Muscle layer of duodenum (tissue), 2 donors: ENCODE measurements around the gene CHN1.

ENCODE experiments used
- H3K27ac ChIP-seq: one replicate; pipeline ENCODE4 v1.7.0; 2013; ENCODE audit warnings: mild to moderate bottlenecking, low read length
- H3K27me3 ChIP-seq: one replicate; pipeline ENCODE4 v1.7.0; 2013; ENCODE audit warnings: low read depth, mild to moderate bottlenecking, control low read depth, low read length
- H3K36me3 ChIP-seq, 2 donors: one replicate each; pipeline ENCODE4 v1.7.0; 2013; ENCODE audit warnings: low read length in 2 of 2, control low read depth in 1 of 2, mild to moderate bottlenecking in 1 of 2; ENCODE audit not compliant: insufficient read depth in 2 of 2, control insufficient read depth in 1 of 2
- H3K4me1 ChIP-seq, 2 donors: one replicate each; pipeline ENCODE4 v1.7.0; 2013; ENCODE audit warnings: low read length in 2 of 2, mild to moderate bottlenecking in 2 of 2, control low read depth in 1 of 2, moderate library complexity in 1 of 2; ENCODE audit not compliant: insufficient read depth in 2 of 2, control insufficient read depth in 1 of 2
- H3K4me3 ChIP-seq, 2 donors: one replicate each; pipeline ENCODE4 v1.7.0; 2013; ENCODE audit warnings: low read length in 2 of 2, low read depth in 1 of 2, mild to moderate bottlenecking in 1 of 2
- H3K9me3 ChIP-seq, 2 donors: one replicate each; pipeline ENCODE4 v1.7.0; 2013; ENCODE audit warnings: low read length in 2 of 2, control low read depth in 1 of 2, mild to moderate bottlenecking in 1 of 2; ENCODE audit not compliant: control insufficient read depth in 1 of 2
- donor health status: healthy.

CHN1 gene

DNA sequence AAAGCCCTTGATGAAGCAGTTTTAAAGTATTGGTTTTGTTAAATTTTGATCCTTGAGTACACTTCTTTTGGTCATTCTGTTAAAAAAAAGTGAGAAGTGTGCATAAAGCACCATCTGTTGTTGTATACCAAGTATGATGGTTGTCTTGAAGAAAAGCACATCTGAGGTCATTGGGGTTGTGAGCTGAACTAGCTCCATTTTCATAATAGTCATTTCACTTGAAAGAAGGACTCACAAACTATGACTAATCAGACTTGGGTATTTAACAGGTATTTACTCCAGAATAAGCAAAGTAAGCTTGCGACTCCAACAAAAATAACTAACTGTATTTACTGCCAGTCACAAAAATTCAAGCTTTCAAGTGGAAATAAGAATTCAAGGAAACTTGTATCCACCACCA, 35.1 kb downstream of the CHN1 start:
- H3K27me3 ChIP-seq = no peaks in the 10 kb centered on the region
- no peaks in the 10 kb centered on the region for H3K9me3 ChIP-seq
- H3K36me3 ChIP-seq = no peaks in the 10 kb centered on the region
- H3K4me1 ChIP-seq = peaks cover 0 to 30% of the 10 kb centered on the region in 2 donors
- H3K27ac ChIP-seq = no peak overlapping the region
- no peak overlapping the region for H3K4me3 ChIP-seq

DNA sequence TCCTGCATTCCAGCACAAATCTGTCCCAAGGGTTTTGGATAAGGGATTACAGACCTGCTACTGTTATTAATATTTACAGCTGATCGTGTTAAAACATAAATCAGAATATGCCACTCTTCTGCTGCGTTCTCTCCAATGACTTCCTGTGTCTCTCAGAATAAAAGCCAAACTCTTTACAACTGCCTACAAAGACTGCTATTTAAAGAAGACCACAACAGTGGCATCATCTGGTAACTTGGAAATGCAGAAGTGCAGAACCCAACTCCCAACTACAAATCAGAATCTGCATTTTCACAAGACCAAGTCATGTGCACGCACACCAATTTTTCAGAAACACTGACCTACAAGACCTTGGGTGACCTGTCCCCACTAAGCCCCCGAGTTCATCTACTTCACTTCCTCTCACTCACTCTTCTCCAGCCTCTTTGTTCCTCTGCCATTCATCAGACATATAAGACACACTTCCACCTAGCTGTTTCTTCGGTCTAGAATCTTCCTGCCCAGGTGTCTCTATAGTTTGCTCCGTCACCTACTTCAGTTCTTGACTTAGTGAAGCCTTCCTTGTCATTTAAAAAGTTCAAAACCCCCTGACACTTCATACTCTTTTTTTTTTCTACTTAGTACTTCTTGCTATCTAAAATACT, 36.0 kb downstream of the CHN1 start:
- Histone ChIP-seq H3K4me1 (peaks cover 0 to 30% of the 10 kb centered on the region in 2 donors), H3K27me3 (no peaks in the 10 kb centered on the region), H3K9me3 (no peaks in the 10 kb centered on the region), H3K27ac (no peak overlapping the region), H3K36me3 (no peaks in the 10 kb centered on the region), H3K4me3 (no peak overlapping the region)

DNA sequence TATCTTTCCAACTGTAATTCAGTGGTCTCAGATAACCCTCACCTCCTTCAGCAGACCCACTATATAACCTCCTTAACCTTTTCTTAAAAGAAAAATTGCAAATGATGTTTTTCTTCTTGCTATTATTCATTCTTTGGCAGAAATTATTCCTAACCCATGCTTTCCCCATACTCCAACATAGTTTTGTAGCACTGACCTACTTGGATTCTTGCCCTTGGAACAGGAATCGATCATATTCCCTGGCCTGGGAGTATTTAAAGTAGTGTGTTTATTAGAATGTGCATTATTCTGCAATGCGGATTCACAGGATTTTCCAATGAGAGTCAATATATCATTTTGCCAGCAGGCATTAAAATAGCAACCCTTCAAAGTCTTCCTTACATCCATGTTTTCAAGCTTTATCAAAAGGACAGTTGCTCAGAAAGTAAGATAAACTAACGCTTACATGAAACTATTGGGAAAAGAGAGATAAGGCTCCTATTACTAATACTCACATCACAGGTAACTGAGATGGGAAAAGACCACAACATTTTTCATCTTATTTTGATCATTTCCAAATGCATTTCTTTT, 37.4 kb downstream of the CHN1 start:
- H3K27me3 ChIP-seq = no peaks in the 10 kb centered on the region
- peaks cover 0 to 30% of the 10 kb centered on the region in 2 donors for H3K4me1 ChIP-seq
- H3K27ac ChIP-seq = no peak overlapping the region
- H3K36me3 ChIP-seq = no peaks in the 10 kb centered on the region
- no peaks in the 10 kb centered on the region for H3K9me3 ChIP-seq
- no peak overlapping the region for H3K4me3 ChIP-seq

DNA sequence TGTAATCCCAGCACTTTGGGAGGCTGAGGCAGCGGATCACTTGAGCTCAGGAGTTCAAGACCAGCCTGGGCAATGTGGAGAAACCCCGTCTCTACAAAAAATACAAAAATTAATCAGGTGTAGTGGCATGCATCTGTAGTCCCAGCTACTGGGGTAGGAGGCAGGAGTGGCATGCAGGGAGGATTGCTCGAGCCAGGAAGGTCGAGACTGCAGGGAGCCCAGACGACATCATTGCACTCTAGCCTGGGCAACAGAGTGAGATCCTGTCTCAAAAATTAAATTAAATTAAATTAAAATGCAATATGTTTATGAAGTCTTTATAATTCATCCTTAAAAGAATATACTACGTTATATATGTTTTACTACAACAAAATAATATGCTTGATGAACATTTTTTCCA, 38.1 kb downstream of the CHN1 start:
- H3K36me3 ChIP-seq = no peaks in the 10 kb centered on the region
- H3K27ac ChIP-seq = no peak overlapping the region
- no peaks in the 10 kb centered on the region for H3K27me3 ChIP-seq
- H3K9me3 ChIP-seq = no peaks in the 10 kb centered on the region
- H3K4me3 ChIP-seq = no peak overlapping the region
- H3K4me1 ChIP-seq = peaks cover 0 to 26% of the 10 kb centered on the region in 2 donors

DNA sequence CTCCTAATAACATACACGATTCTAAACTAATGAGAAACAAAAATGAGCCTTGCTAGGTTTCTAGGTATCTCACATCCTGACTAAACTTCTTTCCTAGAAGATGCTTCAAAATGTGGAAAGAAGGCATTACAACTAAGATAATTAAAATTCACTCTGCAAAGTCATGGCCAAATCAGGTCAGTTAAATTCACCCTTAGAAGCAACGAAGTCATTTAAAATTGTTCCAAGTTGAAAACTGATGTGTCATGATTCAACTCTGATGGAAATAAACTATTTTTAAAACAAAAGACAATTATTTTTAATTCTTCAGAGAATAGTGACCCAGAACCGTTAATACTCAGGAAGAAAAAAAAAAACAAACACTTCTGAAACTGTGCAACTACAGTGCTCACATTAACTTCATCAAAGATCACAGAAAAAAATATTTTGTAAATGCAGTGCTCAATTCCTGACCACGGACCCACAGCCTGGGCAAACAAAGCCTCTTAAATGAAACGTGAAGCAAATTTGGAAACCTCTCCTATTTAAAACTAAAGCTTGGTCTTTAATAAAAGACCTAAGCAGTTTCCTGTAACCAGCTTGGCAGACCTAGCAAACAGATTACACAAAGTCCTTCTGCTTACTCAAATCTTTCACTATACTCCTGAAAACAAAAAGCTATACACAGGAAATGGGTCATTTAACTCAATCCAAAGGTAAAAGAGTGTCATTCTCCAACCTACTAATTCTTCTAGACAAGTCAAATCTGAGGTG, 39.0 kb downstream of the CHN1 start:
- Histone ChIP-seq H3K4me1 (peaks cover 0 to 20% of the 10 kb centered on the region in 2 donors), H3K27me3 (no peaks in the 10 kb centered on the region), H3K27ac (no peak overlapping the region), H3K9me3 (no peaks in the 10 kb centered on the region), H3K4me3 (no peak overlapping the region), H3K36me3 (no peaks in the 10 kb centered on the region)

DNA sequence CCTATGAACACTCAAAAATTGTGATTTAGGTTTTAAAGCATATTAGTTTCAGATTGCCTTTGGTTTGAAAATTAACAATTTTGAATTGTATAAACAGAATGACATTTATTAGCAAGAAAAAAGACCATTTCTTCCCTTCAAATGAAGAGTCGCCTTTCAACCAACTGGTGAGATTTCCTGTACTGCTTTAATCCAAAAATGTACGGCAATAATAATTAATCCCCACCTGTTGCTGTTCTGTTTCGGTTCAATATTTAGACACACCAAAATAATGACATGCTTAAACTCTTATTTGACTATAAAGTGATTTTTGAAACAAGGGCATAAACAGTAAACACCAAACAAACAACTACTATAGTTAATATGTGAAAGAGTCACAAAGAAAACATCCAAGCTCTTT, 39.6 kb downstream of the CHN1 start:
- Histone ChIP-seq H3K4me1 (peaks cover 0 to 20% of the 10 kb centered on the region in 2 donors), H3K27ac (no peak overlapping the region), H3K36me3 (no peaks in the 10 kb centered on the region), H3K9me3 (no peaks in the 10 kb centered on the region), H3K27me3 (no peaks in the 10 kb centered on the region), H3K4me3 (no peak overlapping the region)

DNA sequence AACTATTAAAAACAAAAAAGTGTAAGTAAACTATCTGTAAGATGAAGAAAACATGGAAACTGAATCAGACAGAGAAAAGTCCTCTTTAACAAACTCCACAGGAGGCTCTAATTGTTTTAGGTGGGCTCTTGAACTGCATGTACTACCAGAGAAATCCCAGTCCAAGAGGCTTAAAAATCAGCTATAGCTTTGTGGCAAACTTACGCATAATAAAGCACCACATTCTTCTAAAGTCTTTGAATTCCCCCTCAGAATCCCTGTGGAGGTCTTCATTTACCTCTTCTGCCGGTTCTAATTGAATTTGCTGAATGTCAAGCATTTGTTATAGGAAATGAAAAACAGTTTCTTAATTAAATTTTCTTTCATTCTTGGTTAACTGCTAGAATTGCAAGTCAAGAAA, 40.8 kb downstream of the CHN1 start:
- Histone ChIP-seq H3K27me3 (no peaks in the 10 kb centered on the region), H3K9me3 (no peaks in the 10 kb centered on the region), H3K36me3 (no peaks in the 10 kb centered on the region), H3K4me3 (no peak overlapping the region), H3K4me1 (peaks cover 0 to 27% of the 10 kb centered on the region in 2 donors), H3K27ac (no peak overlapping the region)

DNA sequence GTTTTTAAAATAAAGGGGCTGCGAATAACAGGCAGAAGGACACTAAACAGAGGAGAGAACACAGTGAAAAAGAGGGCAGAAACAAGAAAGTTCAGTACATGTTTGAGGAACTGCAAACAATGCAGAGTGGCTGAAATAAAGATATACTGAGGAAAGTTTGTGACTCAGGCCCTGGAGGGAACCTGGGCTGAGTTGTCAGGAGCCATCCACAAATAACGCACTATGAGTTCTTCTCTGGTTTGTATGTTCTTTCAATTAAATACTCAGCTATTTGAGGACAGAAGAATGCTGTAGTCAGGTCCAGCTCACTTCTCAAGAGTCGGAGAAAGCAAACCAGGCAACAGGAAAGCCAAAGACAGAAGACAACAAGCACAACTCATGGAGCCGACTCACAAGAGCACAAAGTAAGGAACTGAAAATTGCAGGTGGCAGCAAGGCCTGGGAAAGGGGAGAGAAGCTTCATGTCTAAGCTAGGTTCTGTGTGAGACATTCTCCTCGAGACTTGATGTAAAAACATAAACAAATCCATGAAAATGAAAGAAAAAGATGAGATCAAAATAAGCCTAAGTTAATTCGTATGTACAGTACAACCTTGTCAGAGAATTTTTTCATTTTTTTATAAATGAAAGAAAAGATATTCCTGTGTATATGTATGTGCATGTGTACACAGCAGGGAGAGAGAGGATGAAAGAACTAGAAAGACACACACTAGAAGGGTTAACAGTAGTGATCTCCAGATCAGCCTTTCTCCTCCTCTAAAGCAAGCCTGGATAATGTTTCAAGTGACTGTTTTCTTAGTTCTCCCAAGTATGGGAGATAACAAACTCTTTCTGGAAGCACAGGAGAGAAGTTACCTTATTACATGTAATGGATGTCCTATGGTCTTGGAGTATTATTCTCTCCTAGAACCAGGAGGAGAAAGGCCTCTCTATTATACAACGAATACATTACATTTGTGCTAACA, 41.5 kb downstream of the CHN1 start:
- H3K4me1 ChIP-seq = peaks cover 0 to 29% of the 10 kb centered on the region in 2 donors
- no peaks in the 10 kb centered on the region for H3K27me3 ChIP-seq
- H3K27ac ChIP-seq = no peak overlapping the region
- H3K9me3 ChIP-seq = no peaks in the 10 kb centered on the region
- no peaks in the 10 kb centered on the region for H3K36me3 ChIP-seq
- no peak overlapping the region for H3K4me3 ChIP-seq

DNA sequence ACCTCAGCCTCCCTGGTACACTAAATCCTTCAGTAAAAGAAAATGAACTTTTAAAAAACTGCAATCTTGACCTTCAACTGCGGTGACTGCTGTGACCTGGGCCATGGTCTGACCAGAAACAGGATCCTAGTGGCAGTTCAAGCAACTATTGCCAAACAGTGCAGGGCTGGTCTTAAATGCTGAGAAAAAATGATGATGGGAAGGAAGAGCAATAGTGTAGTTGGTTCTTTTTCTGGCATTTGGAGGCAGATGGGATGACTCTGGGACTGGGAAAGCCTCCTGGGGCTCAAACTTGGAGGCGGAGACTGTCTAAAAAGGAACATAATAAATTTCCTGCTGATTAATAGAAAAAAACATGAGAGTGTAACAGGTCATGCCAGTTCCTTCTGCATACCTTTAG, 45.4 kb downstream of the CHN1 start:
- H3K4me3 ChIP-seq = no peak overlapping the region
- H3K27ac ChIP-seq = no peak overlapping the region
- H3K9me3 ChIP-seq = no peaks in the 10 kb centered on the region
- no peaks in the 10 kb centered on the region for H3K36me3 ChIP-seq
- H3K4me1 ChIP-seq = peaks cover 0 to 9% of the 10 kb centered on the region in 2 donors
- no peaks in the 10 kb centered on the region for H3K27me3 ChIP-seq

DNA sequence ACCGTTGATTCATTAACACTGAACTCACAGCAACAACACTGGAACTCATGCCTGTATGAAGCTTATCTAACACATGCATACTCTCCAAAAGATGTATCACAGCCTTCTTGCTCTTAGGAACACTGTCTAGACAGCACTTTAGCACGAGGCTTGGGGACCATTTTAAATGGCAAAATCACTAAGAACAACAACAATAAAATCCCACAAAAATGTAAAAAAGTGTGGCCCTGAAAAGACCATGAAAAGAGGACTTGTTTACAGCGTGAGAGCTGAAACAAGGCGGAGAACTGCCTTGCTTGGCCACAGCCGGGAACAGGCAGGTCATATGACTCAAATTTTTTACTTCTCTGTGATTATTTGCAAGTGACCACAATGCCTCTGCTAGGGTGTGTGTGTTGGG, 48.1 kb downstream of the CHN1 start:
- no peak overlapping the region for H3K27ac ChIP-seq
- peaks cover 0 to 9% of the 10 kb centered on the region in 2 donors for H3K4me1 ChIP-seq
- no peak overlapping the region for H3K4me3 ChIP-seq

DNA sequence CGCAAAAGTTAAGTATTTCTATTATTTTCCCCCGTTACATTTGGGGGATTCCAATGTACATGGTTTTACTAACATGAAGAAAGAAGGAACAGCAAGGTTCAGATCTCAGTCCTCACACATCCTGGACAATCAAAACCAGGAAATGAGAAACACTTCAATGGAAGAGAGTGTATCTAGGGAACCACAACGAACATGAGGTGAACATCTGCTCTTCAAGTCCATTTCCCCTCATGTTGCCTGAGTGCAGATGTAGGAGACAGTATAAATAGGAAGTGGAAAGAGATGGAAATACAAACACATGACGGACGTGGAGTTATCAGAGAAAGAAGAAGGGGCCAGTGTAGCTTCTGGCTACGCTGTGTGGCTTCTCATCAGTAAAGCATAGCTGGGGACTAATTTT, 52.6 kb downstream of the CHN1 start:
- Histone ChIP-seq H3K4me3 (no peak overlapping the region), H3K9me3 (no peaks in the 10 kb centered on the region), H3K4me1 (no peaks in the 10 kb centered on the region), H3K27ac (no peak overlapping the region), H3K36me3 (no peaks in the 10 kb centered on the region), H3K27me3 (no peaks in the 10 kb centered on the region)

More for the DNA sequence above, 48.1 kb downstream of the CHN1 start:
- Histone ChIP-seq H3K36me3 (no peaks in the 10 kb centered on the region), H3K9me3 (no peaks in the 10 kb centered on the region), H3K27me3 (no peaks in the 10 kb centered on the region)
